Astrocyte (in vitro differentiated cells and primary cell): ENCODE measurements around the gene USP22. TPM values are rescaled to one million over a fixed set of nuclear protein-coding genes. Genes with fewer than 3 reads are reported as not detected.

ENCODE experiments used
- DNase-seq: peaks from one replicate; pipeline ENCODE4 v3.0.0-alpha.2; 2010; ENCODE audit warnings: low read depth
- FAIRE-seq: peaks from 2 replicates; lab custom pipeline; 2011; peaks lifted over from hg19 to GRCh38; lab: Jason Lieb, UNC
- H2AFZ ChIP-seq: 2 replicates; pipeline ENCODE4 v1.6.0; 2012; ENCODE audit warnings: low read depth, low read length, inconsistent platforms
- H3K27ac ChIP-seq: 2 replicates; pipeline ENCODE4 v1.5.1; 2011; ENCODE audit warnings: low read depth, low read length, inconsistent platforms
- H3K27me3 ChIP-seq: 2 replicates; pipeline ENCODE4 v1.6.0; 2011; ENCODE audit warnings: low read length, inconsistent platforms; ENCODE audit not compliant: insufficient read depth
- H3K36me3 ChIP-seq: 2 replicates; pipeline ENCODE4 v1.5.1; 2011; ENCODE audit warnings: low read length, inconsistent platforms; ENCODE audit not compliant: insufficient read depth
- H3K4me1 ChIP-seq: 2 replicates; pipeline ENCODE4 v1.5.1; 2011; ENCODE audit warnings: low read length, inconsistent platforms; ENCODE audit not compliant: insufficient read depth
- H3K4me2 ChIP-seq: 2 replicates; pipeline ENCODE4 v1.6.0; 2012; ENCODE audit warnings: low read length, inconsistent platforms
- H3K4me3 ChIP-seq: 2 replicates; pipeline ENCODE4 v1.5.1; 2011; ENCODE audit warnings: low read depth, mild to moderate bottlenecking, low read length, inconsistent platforms; ENCODE audit not compliant: insufficient read depth
- H3K79me2 ChIP-seq: 2 replicates; pipeline ENCODE4 v1.6.0; 2012; ENCODE audit warnings: mild to moderate bottlenecking, low read length, inconsistent platforms; ENCODE audit not compliant: insufficient read depth
- H3K9ac ChIP-seq: 2 replicates; pipeline ENCODE4 v1.6.0; 2012; ENCODE audit warnings: mild to moderate bottlenecking, low read length, inconsistent platforms
- H3K9me3 ChIP-seq: 2 replicates; pipeline ENCODE4 v1.5.1; 2012; ENCODE audit warnings: low read depth, mild to moderate bottlenecking, low read length, inconsistent platforms; ENCODE audit not compliant: insufficient read depth
- H4K20me1 ChIP-seq: 2 replicates; pipeline ENCODE4 v1.6.0; 2012; ENCODE audit warnings: low read length, inconsistent platforms; ENCODE audit not compliant: insufficient read depth
- H3K27ac Mint-ChIP-seq: one replicate; pipeline ENCODE4 v1.8.0; 2021; ENCODE audit warnings: mild to moderate bottlenecking, mixed read lengths; ENCODE audit not compliant: unreplicated experiment
- H3K27me3 Mint-ChIP-seq: one replicate; pipeline ENCODE4 v1.8.0; 2021; ENCODE audit warnings: low read depth, mixed read lengths; ENCODE audit not compliant: unreplicated experiment
- H3K36me3 Mint-ChIP-seq: one replicate; pipeline ENCODE4 v1.8.0; 2021; ENCODE audit warnings: low read depth, mixed read lengths; ENCODE audit not compliant: unreplicated experiment
- H3K4me1 Mint-ChIP-seq: one replicate; pipeline ENCODE4 v1.8.0; 2021; ENCODE audit warnings: low read depth, mixed read lengths; ENCODE audit not compliant: unreplicated experiment
- H3K4me3 Mint-ChIP-seq: one replicate; pipeline ENCODE4 v1.8.0; 2021; ENCODE audit warnings: mild to moderate bottlenecking, moderate library complexity, mixed read lengths; ENCODE audit not compliant: unreplicated experiment
- H3K9me3 Mint-ChIP-seq: one replicate; pipeline ENCODE4 v1.8.0; 2021; ENCODE audit warnings: mild to moderate bottlenecking, mixed read lengths; ENCODE audit not compliant: unreplicated experiment
- EZH2 ChIP-seq: IDR thresholded peaks from 2 replicates; pipeline ENCODE4 v1.6.1; 2012; ENCODE audit warnings: mild to moderate bottlenecking, low read length, inconsistent platforms; ENCODE audit not compliant: insufficient read depth
- total RNA-seq: library from RNA; stranded (reverse); gene quantifications from 2 replicates; pipeline ENCODE4 v1.2.1, GENCODE V29; 2021
- TF ChIP-seq, protein P1 (sequence below): IDR thresholded peaks from 2 replicates; pipeline ENCODE4 v1.5.1; 2011; ENCODE audit warnings: low read depth, mild to moderate bottlenecking, inconsistent platforms, low read length, moderate library complexity; ENCODE audit not compliant: insufficient read depth

USP22 gene
- total RNA-seq, 1 donor from 2014 or later, result 266 TPM

DNA sequence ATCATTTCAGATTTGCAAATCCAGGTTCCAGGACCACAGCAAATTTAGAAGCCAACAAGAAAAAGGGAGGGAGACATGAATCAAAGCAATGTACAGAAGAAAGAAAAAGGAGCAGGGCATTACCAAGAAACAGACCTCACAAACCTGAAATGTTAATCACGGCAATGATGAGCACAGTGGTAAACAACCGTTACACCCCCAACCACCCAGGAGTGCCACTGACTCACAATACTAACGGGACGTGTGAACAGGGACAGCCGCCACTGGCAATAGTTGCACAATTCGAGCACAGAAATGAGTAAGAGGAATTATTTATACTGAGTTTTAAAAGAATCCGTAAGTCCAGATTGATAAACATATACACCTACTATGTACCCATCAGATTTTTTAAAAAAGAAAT lies 13.8 kb downstream of the USP22 start:
- TF ChIP-seq, protein P1, sequence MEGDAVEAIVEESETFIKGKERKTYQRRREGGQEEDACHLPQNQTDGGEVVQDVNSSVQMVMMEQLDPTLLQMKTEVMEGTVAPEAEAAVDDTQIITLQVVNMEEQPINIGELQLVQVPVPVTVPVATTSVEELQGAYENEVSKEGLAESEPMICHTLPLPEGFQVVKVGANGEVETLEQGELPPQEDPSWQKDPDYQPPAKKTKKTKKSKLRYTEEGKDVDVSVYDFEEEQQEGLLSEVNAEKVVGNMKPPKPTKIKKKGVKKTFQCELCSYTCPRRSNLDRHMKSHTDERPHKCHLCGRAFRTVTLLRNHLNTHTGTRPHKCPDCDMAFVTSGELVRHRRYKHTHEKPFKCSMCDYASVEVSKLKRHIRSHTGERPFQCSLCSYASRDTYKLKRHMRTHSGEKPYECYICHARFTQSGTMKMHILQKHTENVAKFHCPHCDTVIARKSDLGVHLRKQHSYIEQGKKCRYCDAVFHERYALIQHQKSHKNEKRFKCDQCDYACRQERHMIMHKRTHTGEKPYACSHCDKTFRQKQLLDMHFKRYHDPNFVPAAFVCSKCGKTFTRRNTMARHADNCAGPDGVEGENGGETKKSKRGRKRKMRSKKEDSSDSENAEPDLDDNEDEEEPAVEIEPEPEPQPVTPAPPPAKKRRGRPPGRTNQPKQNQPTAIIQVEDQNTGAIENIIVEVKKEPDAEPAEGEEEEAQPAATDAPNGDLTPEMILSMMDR, result no peak
- no peak for TF ChIP-seq EZH2
- Histone ChIP-seq H3K27ac (peak overlapping the region; percentile 75), H4K20me1 (peaks cover 100% of the 10 kb centered on the region), H2AFZ (no peak overlapping the region), H3K4me1 (peaks cover 40% of the 10 kb centered on the region), H3K79me2 (peaks cover 100% of the 10 kb centered on the region), H3K27me3 (no peaks in the 10 kb centered on the region), H3K4me3 (no peak overlapping the region), H3K36me3 (peaks cover 32% of the 10 kb centered on the region), H3K9me3 (no peaks in the 10 kb centered on the region), H3K9ac (peak overlapping the region; percentile 64), H3K4me2 (peak overlapping the region; percentile 66)
- Mint-ChIP-seq H3K27me3 (no peaks in the 10 kb centered on the region), H3K4me1 (peaks cover 48% of the 10 kb centered on the region), H3K9me3 (no peaks in the 10 kb centered on the region), H3K36me3 (peaks cover 9% of the 10 kb centered on the region), H3K27ac (no peak overlapping the region), H3K4me3 (no peak overlapping the region)
- FAIRE-seq, result no peak
- DNase-seq, result peak; percentile 74

GRCh38 chr17:21028192-21028591 lies 14.6 kb downstream of the USP22 start:
- H3K27ac ChIP-seq, result peak overlapping the region; percentile 75
- no peak overlapping the region for H3K27ac Mint-ChIP-seq
- peaks cover 38% of the 10 kb centered on the region for H3K36me3 ChIP-seq
- H3K9me3 ChIP-seq, result no peaks in the 10 kb centered on the region
- H3K36me3 Mint-ChIP-seq, result peaks cover 11% of the 10 kb centered on the region
- no peak overlapping the region for H2AFZ ChIP-seq
- no peak overlapping the region for H3K4me3 Mint-ChIP-seq
- H4K20me1 ChIP-seq, result peaks cover 100% of the 10 kb centered on the region
- TF ChIP-seq, protein P1, result no peak
- TF ChIP-seq EZH2, result no peak
- no peaks in the 10 kb centered on the region for H3K9me3 Mint-ChIP-seq
- no peaks in the 10 kb centered on the region for H3K27me3 Mint-ChIP-seq
- H3K4me1 Mint-ChIP-seq, result peaks cover 43% of the 10 kb centered on the region
- H3K9ac ChIP-seq, result peak overlapping the region; percentile 64
- no peak for DNase-seq
- H3K27me3 ChIP-seq, result no peaks in the 10 kb centered on the region
- peaks cover 32% of the 10 kb centered on the region for H3K4me1 ChIP-seq
- H3K4me2 ChIP-seq, result peak overlapping the region; percentile 66
- no peak overlapping the region for H3K4me3 ChIP-seq
- FAIRE-seq, result no peak
- H3K79me2 ChIP-seq, result peaks cover 100% of the 10 kb centered on the region

DNA sequence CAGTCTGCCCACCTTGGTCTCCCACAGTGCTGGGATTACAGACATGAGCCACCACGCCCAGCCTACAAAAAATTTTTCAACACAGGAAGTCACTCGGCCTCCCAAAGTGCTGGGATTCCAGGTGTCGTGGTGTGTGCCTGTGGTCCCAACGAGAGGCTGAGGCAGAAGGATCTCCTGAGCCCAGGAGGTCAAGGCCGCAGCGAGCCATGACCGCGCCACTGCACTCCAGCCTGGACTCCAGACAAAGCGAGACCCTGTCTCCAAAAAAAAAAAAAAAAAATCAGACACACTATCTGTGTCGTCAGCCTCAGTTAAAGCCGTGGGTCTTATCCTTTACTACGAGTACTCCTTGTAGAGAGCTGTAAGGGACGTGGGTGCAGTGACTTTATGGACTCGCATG lies 15.8 kb downstream of the USP22 start:
- no peak for TF ChIP-seq EZH2
- TF ChIP-seq, protein P1, result no peak
- H3K27ac Mint-ChIP-seq, result no peak overlapping the region
- no peaks in the 10 kb centered on the region for H3K9me3 Mint-ChIP-seq
- Histone ChIP-seq H3K27ac (no peak overlapping the region), H3K4me3 (no peak overlapping the region), H3K36me3 (peaks cover 38% of the 10 kb centered on the region), H3K79me2 (peaks cover 100% of the 10 kb centered on the region), H2AFZ (no peak overlapping the region), H4K20me1 (peaks cover 100% of the 10 kb centered on the region), H3K9me3 (no peaks in the 10 kb centered on the region), H3K4me2 (no peak overlapping the region), H3K9ac (no peak overlapping the region), H3K27me3 (no peaks in the 10 kb centered on the region), H3K4me1 (peaks cover 22% of the 10 kb centered on the region)
- H3K36me3 Mint-ChIP-seq, result peaks cover 11% of the 10 kb centered on the region
- H3K4me1 Mint-ChIP-seq, result peaks cover 34% of the 10 kb centered on the region
- H3K27me3 Mint-ChIP-seq, result no peaks in the 10 kb centered on the region
- DNase-seq (no peak), FAIRE-seq (no peak)
- H3K4me3 Mint-ChIP-seq, result no peak overlapping the region
